ENCODE measurements around the gene SURF6.

SURF6 gene

GRCh38 chr9:133367221-133367620 lies 31.2 kb upstream of the SURF6 start:
- no peak for DNase-seq

GRCh38 chr9:133366435-133366834 lies 30.4 kb upstream of the SURF6 start:
- no peak for DNase-seq

GRCh38 chr9:133362359-133363044 lies 26.5 kb upstream of the SURF6 start:
- no peak for DNase-seq

- DNase-seq, result no peak
Observed at GRCh38 chr9:133361507-133362092, 25.6 kb upstream of the SURF6 start.

GRCh38 chr9:133360400-133361393 lies 24.7 kb upstream of the SURF6 start:
- DNase-seq, result no peak

- DNase-seq, result no peak
Observed at GRCh38 chr9:133359399-133360175, 23.6 kb upstream of the SURF6 start.

- DNase-seq, result no peak
Observed at GRCh38 chr9:133357656-133358055, 21.7 kb upstream of the SURF6 start.

GRCh38 chr9:133356391-133357091 lies 20.6 kb upstream of the SURF6 start, which contains the start of the genes SURF1 and SURF2:
Gene SURF1, minus strand, starts transcription at chr9:133356487. Its CDS starts 34 bp downstream, at chr9:133356453.
Gene SURF2, plus strand, starts transcription at chr9:133356550. Its CDS starts 43 bp downstream, at chr9:133356593.
- peak; percentile 90 for DNase-seq

GRCh38 chr9:133355881-133356357 lies 19.9 kb upstream of the SURF6 start:
- no peak for DNase-seq

- DNase-seq, result no peak
Observed at GRCh38 chr9:133354766-133355165, 18.8 kb upstream of the SURF6 start.

- DNase-seq, result no peak
Observed at GRCh38 chr9:133353548-133353947, 17.6 kb upstream of the SURF6 start.

GRCh38 chr9:133352635-133353340 lies 16.8 kb upstream of the SURF6 start:
- DNase-seq, result no peak

GRCh38 chr9:133351908-133352634 lies 16.1 kb upstream of the SURF6 start:
- no peak for DNase-seq

- no peak for DNase-seq
Observed at GRCh38 chr9:133351526-133351907, 15.5 kb upstream of the SURF6 start.

GRCh38 chr9:133349965-133350616 lies 14.1 kb upstream of the SURF6 start:
- no peak for DNase-seq

GRCh38 chr9:133348718-133349573 lies 13.0 kb upstream of the SURF6 start:
- no peak for DNase-seq

GRCh38 chr9:133347985-133348717 lies 12.2 kb upstream of the SURF6 start, which contains the start of the genes MED22 and RPL7A:
Gene MED22, minus strand, starts transcription at chr9:133348131. Its CDS starts 1,469 bp downstream, at chr9:133346662.
Gene RPL7A, plus strand, starts transcription at chr9:133348218. Its CDS starts 26 bp downstream, at chr9:133348244.
- peak; percentile 91 for DNase-seq

- DNase-seq, result no peak
Observed at GRCh38 chr9:133347515-133347984, 11.6 kb upstream of the SURF6 start.

Data from right forelimb (tissue), 1 donor.